K562 (cell line): Measurements from ENCODE around the gene MYOM1. TPM values are rescaled to one million over a fixed set of nuclear protein-coding genes. Genes with fewer than 3 reads are reported as not detected.

ENCODE experiments used
- ARNT ChIP-seq, 2 experiments: fragments of 450-650 bp; IDR thresholded peaks; 2 replicates each; pipeline ENCODE4 v1.6.1; 2016; ENCODE audit warnings: mild to moderate bottlenecking in 1 of 2
- ASH1L ChIP-seq: fragments of 450-650 bp; IDR thresholded peaks from 2 replicates; pipeline ENCODE4 v1.6.1; 2018; ENCODE audit warnings: borderline replicate concordance, mild to moderate bottlenecking, low read depth; ENCODE audit not compliant: partially characterized antibody
- ATF1 ChIP-seq, 2 experiments: fragments of 450-650 bp in 1 of 2; IDR thresholded peaks; 2 replicates each; pipeline ENCODE4 v1.6.1; 2016; ENCODE audit warnings: missing compliant biosample characterization in 1 of 2, missing genetic modification characterization in 1 of 2
- BACH1 ChIP-seq: fragments of 200-800 bp; sonication (Bioruptor generic); IDR thresholded peaks from 2 replicates; pipeline ENCODE4 v1.6.1; 2016; ENCODE audit warnings: missing genetic modification characterization, missing compliant biosample characterization
- CHCHD3 ChIP-seq: fragments of 250-450 bp; sonication (Bioruptor Pico); IDR thresholded peaks from 2 replicates; pipeline ENCODE4 v2.1.2; 2022; ENCODE audit warnings: mild to moderate bottlenecking
- FOXJ3 ChIP-seq: sonication (generic); formaldehyde crosslinking; IDR thresholded peaks from 2 replicates; pipeline ENCODE4 v1.4.0; 2020; ENCODE audit warnings: mild to moderate bottlenecking, missing genetic modification reagents
- GATAD2A ChIP-seq: fragments of 450-650 bp; IDR thresholded peaks from 2 replicates; pipeline ENCODE4 v1.6.1; 2017
- HMG20B ChIP-seq: fragments of 250-450 bp; sonication (Bioruptor Pico); IDR thresholded peaks from 2 replicates; pipeline ENCODE4 v1.5.0; 2021; ENCODE audit warnings: mild to moderate bottlenecking
- KDM5B ChIP-seq: fragments of 200-600 bp; sonication (generic); IDR thresholded peaks from 2 replicates; pipeline ENCODE4 v1.6.1; 2012; ENCODE audit warnings: low read depth, mild to moderate bottlenecking, moderate library complexity, low read length, control low read depth, inconsistent platforms; ENCODE audit not compliant: insufficient replicate concordance
- KLF1 ChIP-seq: fragments of 450-650 bp; IDR thresholded peaks from 2 replicates; pipeline ENCODE4 v1.6.1; 2016; ENCODE audit warnings: missing genetic modification characterization, missing compliant biosample characterization
- PTBP1 ChIP-seq: fragments of 200-400 bp; formaldehyde crosslinking; IDR thresholded peaks from 2 replicates; pipeline ENCODE4 v1.6.1; 2017; ENCODE audit warnings: low read depth, low read length
- RBM25 ChIP-seq: fragments of 200-400 bp; formaldehyde crosslinking; IDR thresholded peaks from 2 replicates; pipeline ENCODE4 v1.6.1; 2018; ENCODE audit warnings: low read length, low read depth, moderate library complexity; ENCODE audit not compliant: severe bottlenecking
- SP1 ChIP-seq: sonication (generic); formaldehyde crosslinking; IDR thresholded peaks from 2 replicates; pipeline ENCODE4 v1.8.1; 2022; ENCODE audit warnings: mild to moderate bottlenecking, missing genetic modification reagents
- TCFL5 ChIP-seq: fragments of 250-450 bp; sonication (Bioruptor Pico); conservative IDR thresholded peaks from 2 replicates; pipeline ENCODE4 v1.6.1; 2021; ENCODE audit warnings: mild to moderate bottlenecking, moderate library complexity, matching md5 sums
- ZNF134 ChIP-seq: fragments of 250-450 bp; sonication (Bioruptor Pico); conservative IDR thresholded peaks from 2 replicates; pipeline ENCODE4 v1.4.0; 2020
- ZNF175 ChIP-seq: fragments of 200-800 bp; sonication (Bioruptor generic); IDR thresholded peaks from 2 replicates; pipeline ENCODE4 v1.6.1; 2016; ENCODE audit warnings: low read depth, mild to moderate bottlenecking, missing genetic modification characterization, missing compliant biosample characterization
- ZNF408 ChIP-seq: fragments of 250-450 bp; sonication (Bioruptor Pico); IDR thresholded peaks from 2 replicates; pipeline ENCODE4 v1.4.0; 2020; ENCODE audit warnings: low read depth, mild to moderate bottlenecking, moderate library complexity
- ZNF561 ChIP-seq: fragments of 450-650 bp; formaldehyde crosslinking; conservative IDR thresholded peaks from 2 replicates; pipeline ENCODE4 v1.4.0; 2020; ENCODE audit warnings: mild to moderate bottlenecking, moderate library complexity
- polyA plus RNA-seq, 8 experiments: library from polyadenylated mRNA; depleted of rRNA in 4 of 8; stranded (reverse) in 5 of 8; unstranded in 3 of 8; fragments of >200 nt; fragmentation: Nextera tagmentation in 2 of 8; fragmentation: Illumina TruSeq in 1 of 8; extraction: Ambion mirVana in 2 of 8; extraction: Trizol in 1 of 8; gene quantifications; 2 replicates each; pipeline versions ENCODE4 v1.2.1 to v1.2.3, GENCODE V29; 2011 to 2014; ENCODE audit warnings: inconsistent platforms in 1 of 8, missing spikeins in 1 of 8
- total RNA-seq, 7 experiments: library from RNA; depleted of rRNA in 6 of 7; stranded (reverse); fragments of >200 nt in 6 of 7; fragmentation: Illumina TruSeq in 2 of 7; extraction: Trizol in 2 of 7; gene quantifications; 2 replicates each; pipeline versions ENCODE4 v1.2.1 to v1.2.3, GENCODE V29; 2011 to 2021; ENCODE audit warnings: low replicate concordance in 1 of 7
- TF ChIP-seq, protein P1 (sequence below): fragments of 450-650 bp; IDR thresholded peaks from 2 replicates; pipeline ENCODE4 v1.6.1; 2016; ENCODE audit warnings: low read depth
- TF ChIP-seq, protein P2 (sequence below): fragments of 200-800 bp; sonication (Bioruptor generic); IDR thresholded peaks from 2 replicates; pipeline ENCODE4 v1.6.1; 2017; ENCODE audit warnings: missing genetic modification characterization, missing compliant biosample characterization

MYOM1 gene
- total and polyA plus RNA-seq, 9 of the 15 experiments (the other 6 are each of a cell fraction or from before 2014, with no cell fraction given), result 0.01 to 0.62 (median 0.25) TPM

- TF ChIP-seq, protein P1, sequence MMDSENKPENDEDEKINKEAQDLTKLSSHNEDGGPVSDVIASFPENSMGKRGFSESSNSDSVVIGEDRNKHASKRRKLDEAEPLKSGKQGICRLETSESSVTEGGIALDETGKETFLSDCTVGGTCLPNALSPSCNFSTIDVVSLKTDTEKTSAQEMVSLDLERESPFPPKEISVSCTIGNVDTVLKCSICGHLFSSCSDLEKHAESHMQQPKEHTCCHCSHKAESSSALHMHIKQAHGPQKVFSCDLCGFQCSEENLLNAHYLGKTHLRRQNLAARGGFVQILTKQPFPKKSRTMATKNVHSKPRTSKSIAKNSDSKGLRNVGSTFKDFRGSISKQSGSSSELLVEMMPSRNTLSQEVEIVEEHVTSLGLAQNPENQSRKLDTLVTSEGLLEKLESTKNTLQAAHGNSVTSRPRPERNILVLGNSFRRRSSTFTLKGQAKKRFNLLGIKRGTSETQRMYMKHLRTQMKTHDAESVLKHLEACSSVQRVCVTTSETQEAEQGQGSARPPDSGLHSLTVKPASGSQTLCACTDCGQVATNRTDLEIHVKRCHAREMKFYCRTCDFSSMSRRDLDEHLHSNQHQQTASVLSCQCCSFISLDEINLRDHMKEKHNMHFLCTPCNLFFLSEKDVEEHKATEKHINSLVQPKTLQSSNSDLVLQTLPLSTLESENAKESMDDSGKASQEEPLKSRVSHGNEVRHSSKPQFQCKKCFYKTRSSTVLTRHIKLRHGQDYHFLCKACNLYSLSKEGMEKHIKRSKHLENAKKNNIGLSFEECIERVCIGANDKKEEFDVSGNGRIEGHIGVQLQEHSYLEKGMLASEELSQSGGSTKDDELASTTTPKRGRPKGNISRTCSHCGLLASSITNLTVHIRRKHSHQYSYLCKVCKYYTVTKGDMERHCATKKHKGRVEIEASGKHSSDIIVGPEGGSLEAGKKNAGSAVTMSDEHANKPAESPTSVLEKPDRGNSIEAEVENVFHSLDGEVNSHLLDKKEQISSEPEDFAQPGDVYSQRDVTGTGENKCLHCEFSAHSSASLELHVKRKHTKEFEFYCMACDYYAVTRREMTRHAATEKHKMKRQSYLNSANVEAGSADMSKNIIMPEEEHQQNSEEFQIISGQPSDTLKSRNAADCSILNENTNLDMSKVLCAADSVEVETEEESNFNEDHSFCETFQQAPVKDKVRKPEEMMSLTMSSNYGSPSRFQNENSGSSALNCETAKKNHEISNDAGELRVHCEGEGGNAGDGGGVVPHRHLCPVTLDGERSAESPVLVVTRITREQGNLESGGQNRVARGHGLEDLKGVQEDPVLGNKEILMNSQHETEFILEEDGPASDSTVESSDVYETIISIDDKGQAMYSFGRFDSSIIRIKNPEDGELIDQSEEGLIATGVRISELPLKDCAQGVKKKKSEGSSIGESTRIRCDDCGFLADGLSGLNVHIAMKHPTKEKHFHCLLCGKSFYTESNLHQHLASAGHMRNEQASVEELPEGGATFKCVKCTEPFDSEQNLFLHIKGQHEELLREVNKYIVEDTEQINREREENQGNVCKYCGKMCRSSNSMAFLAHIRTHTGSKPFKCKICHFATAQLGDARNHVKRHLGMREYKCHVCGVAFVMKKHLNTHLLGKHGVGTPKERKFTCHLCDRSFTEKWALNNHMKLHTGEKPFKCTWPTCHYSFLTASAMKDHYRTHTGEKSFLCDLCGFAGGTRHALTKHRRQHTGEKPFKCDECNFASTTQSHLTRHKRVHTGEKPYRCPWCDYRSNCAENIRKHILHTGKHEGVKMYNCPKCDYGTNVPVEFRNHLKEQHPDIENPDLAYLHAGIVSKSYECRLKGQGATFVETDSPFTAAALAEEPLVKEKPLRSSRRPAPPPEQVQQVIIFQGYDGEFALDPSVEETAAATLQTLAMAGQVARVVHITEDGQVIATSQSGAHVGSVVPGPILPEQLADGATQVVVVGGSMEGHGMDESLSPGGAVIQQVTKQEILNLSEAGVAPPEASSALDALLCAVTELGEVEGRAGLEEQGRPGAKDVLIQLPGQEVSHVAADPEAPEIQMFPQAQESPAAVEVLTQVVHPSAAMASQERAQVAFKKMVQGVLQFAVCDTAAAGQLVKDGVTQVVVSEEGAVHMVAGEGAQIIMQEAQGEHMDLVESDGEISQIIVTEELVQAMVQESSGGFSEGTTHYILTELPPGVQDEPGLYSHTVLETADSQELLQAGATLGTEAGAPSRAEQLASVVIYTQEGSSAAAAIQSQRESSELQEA, result no peak; the same call in 1 of the 2 replicates
- no peak for TF ChIP-seq ZNF561
- no peak for TF ChIP-seq HMG20B
- TF ChIP-seq GATAD2A, result peak; percentile 79; the same call in 1 of the 2 replicates
- TF ChIP-seq ZNF408 (CRISPR knock-in tag), result no peak
- no peak for TF ChIP-seq PTBP1
- peak; percentile 84 for TF ChIP-seq ASH1L
- peak; percentile 94 for TF ChIP-seq SP1 (CRISPR knock-in tag)
- no peak for TF ChIP-seq FOXJ3 (CRISPR knock-in tag)
- no peak for TF ChIP-seq CHCHD3 (CRISPR knock-in tag)
- TF ChIP-seq, protein P2, sequence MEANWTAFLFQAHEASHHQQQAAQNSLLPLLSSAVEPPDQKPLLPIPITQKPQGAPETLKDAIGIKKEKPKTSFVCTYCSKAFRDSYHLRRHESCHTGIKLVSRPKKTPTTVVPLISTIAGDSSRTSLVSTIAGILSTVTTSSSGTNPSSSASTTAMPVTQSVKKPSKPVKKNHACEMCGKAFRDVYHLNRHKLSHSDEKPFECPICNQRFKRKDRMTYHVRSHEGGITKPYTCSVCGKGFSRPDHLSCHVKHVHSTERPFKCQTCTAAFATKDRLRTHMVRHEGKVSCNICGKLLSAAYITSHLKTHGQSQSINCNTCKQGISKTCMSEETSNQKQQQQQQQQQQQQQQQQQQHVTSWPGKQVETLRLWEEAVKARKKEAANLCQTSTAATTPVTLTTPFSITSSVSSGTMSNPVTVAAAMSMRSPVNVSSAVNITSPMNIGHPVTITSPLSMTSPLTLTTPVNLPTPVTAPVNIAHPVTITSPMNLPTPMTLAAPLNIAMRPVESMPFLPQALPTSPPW (CRISPR knock-in tag), result no peak
- TF ChIP-seq ATF1 (CRISPR knock-in tag; IDR thresholded peaks at IDR 0.05), result no peak
- peak; percentile 90 for TF ChIP-seq ATF1 (tag; IDR thresholded peaks at IDR 0.05)
- TF ChIP-seq KDM5B, result peak; percentile 77
- no peak for TF ChIP-seq BACH1 (tag)
- peak; percentile 66 for TF ChIP-seq RBM25
- peak; percentile 99 for TF ChIP-seq ZNF175
- TF ChIP-seq KLF1 (tag), result peak; percentile 99
- peak; percentile 67 to 91; a peak in 2 of 4 replicates for TF ChIP-seq ARNT (IDR thresholded peaks at IDR 0.05)
- no peak for TF ChIP-seq TCFL5 (CRISPR knock-in tag)
- no peak for TF ChIP-seq ZNF134 (CRISPR knock-in tag)
Observed at GRCh38 chr18:3261373-3262233, 41.8 kb upstream of the MYOM1 start, which contains the start of gene MYL12B (continued).
